Common myeloid progenitor, CD34-positive (primary cell): ENCODE data around the gene NDUFS2.

Experiments used
- CTCF ChIA-PET: fragments of 350-600 bp; sonication (Branson Sonifier 250); formaldehyde crosslinking; loops from one replicate; lab custom pipeline; 2021; ENCODE audit warnings: antibody characterized with exemption; lab: Charles Lee
- POLR2A ChIA-PET: fragments of 350-600 bp; sonication (Branson Sonifier 250); formaldehyde crosslinking; loops from one replicate; lab custom pipeline; 2021; ENCODE audit warnings: antibody characterized with exemption; lab: Charles Lee
- DNase-seq, 3 donors: peaks; one replicate each; pipeline versions ENCODE4 v3.0.0 to v3.0.0-alpha.2; 2013
- H3K27ac ChIP-seq, 2 experiments: 1 replicate in 1 of 2; 2 replicates in 1 of 2; pipeline ENCODE4 v1.7.0; 2013; ENCODE audit warnings: inconsistent platforms in 2 of 2, low read length in 2 of 2, mild to moderate bottlenecking in 2 of 2, low read depth in 1 of 2, moderate library complexity in 1 of 2; ENCODE audit not compliant: severe bottlenecking in 2 of 2, insufficient read depth in 1 of 2, poor library complexity in 1 of 2
- H3K27me3 ChIP-seq, 5 experiments: replicated peaks in 2 of 5; 1 replicate in 3 of 5; 2 replicates in 2 of 5; pipeline versions ENCODE4 v1.6.1 to v1.7.0; 2013; ENCODE audit warnings: low read length in 4 of 5, mild to moderate bottlenecking in 2 of 5, moderate library complexity in 2 of 5, inconsistent platforms in 1 of 5; ENCODE audit not compliant: insufficient read depth in 5 of 5, control insufficient read depth in 4 of 5
- H3K36me3 ChIP-seq, 4 experiments: 1 replicate in 2 of 4; 2 replicates in 2 of 4; pipeline versions ENCODE4 v1.6.1 to v1.7.0; 2013; ENCODE audit warnings: low read length in 3 of 4, control low read depth in 1 of 4, mild to moderate bottlenecking in 1 of 4; ENCODE audit not compliant: control insufficient read depth in 4 of 4, insufficient read depth in 4 of 4
- H3K4me1 ChIP-seq, 4 experiments: 1 replicate in 3 of 4; 2 replicates in 1 of 4; pipeline versions ENCODE4 v1.6.1 to v1.7.1; 2013; ENCODE audit warnings: low read length in 3 of 4, mild to moderate bottlenecking in 3 of 4, control low read depth in 1 of 4, inconsistent platforms in 1 of 4, moderate library complexity in 1 of 4; ENCODE audit not compliant: control insufficient read depth in 4 of 4, insufficient read depth in 4 of 4; ENCODE audit errors: control extremely low read depth in 1 of 4
- H3K4me3 ChIP-seq, 7 experiments: 1 replicate in 4 of 7; 2 replicates in 3 of 7; pipeline versions ENCODE4 v1.5.1 to v1.7.0; 2013; ENCODE audit warnings: mild to moderate bottlenecking in 7 of 7, low read length in 6 of 7, moderate library complexity in 6 of 7, inconsistent platforms in 2 of 7, low read depth in 2 of 7, control low read depth in 1 of 7; ENCODE audit not compliant: insufficient read depth in 4 of 7, control insufficient read depth in 1 of 7; ENCODE audit errors: extremely low read depth in 1 of 7
- H3K9me3 ChIP-seq, 5 experiments: 1 replicate in 4 of 5; 2 replicates in 1 of 5; pipeline versions ENCODE4 v1.6.1 to v1.7.1; 2013; ENCODE audit warnings: low read length in 4 of 5, mild to moderate bottlenecking in 2 of 5, inconsistent platforms in 1 of 5, low read depth in 1 of 5, moderate library complexity in 1 of 5; ENCODE audit not compliant: control insufficient read depth in 4 of 5, insufficient read depth in 2 of 5; ENCODE audit errors: control extremely low read depth in 1 of 5
- WGBS: methylation state at CpG from one replicate; pipeline ENCODE4 v1.1.5; 2013; ENCODE audit not compliant: insufficient coverage; 5-methylcytosine and 5-hydroxymethylcytosine counted together

NDUFS2 gene

DNA sequence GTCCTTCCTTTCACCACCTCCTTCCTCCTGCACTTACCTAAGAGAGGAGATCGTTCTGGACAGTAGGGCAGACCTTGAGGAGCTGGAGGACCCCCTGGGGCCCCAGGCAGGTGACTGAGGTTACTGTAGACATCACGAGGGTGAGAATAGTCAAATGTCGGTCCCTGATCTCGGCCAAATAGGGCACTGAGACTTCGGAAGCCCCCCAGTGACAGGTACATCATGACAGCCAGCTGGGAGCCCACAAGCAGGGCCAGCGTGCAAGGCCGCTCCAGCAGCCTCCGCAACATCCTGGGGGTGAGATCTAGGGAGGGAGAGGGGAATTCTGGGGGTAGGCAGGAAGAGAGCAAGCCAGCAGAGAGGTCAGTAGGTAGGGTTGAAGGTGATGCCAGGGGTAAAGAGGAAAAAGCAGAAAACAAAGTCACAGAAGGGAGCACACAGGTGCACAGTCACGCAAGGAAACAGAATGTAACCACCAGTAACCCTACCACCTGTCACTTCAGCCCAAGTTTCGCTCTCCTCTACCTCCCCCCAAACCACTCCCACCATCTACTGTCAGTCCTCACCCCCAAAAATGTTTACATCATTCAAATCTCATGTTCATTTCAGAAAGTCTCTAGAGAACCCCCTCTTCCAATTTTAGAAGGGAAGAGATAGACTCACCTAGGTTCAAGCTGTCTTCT is 26.3 kb upstream of the NDUFS2 start:
- POLR2A ChIA-PET = interaction anchor here (1.9 kb wide), 1 partner anchor 10 kb away, joined by 12 read pairs; the partner anchor contains the start of gene PPOX
- Histone ChIP-seq H3K9me3 (no peaks in the 10 kb centered on the region), H3K4me3 (peak overlapping the region in 4 of 7 experiments; percentile 90 to 96 (median 94)), H3K27me3 (no peaks in the 10 kb centered on the region), H3K36me3 (peaks cover 8 to 48% (median 38%) of the 10 kb centered on the region in 4 experiments), H3K4me1 (peaks cover 0 to 20% (median 17%) of the 10 kb centered on the region in 4 experiments), H3K27ac (peak overlapping the region in 1 of 2 experiments; percentile 86)
- CTCF ChIA-PET = interaction anchor here (1.2 to 4.1 kb wide), 6 partner anchors 10 to 106 kb away, joined by 3 to 45 read pairs (median 4); partner anchors contain the start of genes ARHGAP30 and PPOX
- 96% methylated on average over 9 of the region's 10 CpGs for WGBS
- no peak for DNase-seq

DNA sequence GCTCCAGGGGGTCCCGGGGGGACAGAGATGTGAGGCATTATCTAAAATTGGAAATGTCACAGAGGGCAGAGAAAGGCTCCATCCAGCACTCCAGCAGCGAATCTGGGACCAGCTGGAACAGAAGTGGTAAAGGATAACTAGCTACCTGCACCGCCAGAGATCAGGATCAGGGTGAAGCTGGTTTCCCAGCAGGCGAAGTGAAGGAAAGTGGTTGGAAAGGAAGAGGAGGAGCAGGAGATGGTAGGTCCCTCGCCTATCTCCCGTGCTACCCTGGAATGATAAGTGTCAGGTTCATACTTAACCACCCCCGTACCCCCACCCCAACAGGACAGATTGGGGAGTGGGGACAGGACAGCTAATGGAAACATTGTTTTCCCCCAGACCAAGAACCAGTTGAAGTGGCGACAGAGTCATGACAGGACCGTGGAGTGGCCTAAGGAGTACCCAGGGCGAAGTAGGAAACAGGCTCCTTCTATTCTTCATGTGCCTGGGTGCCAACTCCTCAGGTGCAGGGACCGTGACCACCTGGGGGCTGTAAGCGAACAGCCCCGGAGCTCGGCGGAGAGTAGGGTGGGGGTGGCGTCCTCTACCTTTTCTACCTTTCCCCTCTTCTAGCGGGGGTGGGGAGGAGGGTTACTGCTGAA is 25.6 kb upstream of the NDUFS2 start:
- peaks cover 0 to 25% (median 17%) of the 10 kb centered on the region in 4 experiments for H3K4me1 ChIP-seq
- ChIA-PET POLR2A (interaction anchor here (1.9 kb wide), 1 partner anchor 11 kb away, joined by 12 read pairs; the partner anchor contains the start of gene PPOX), CTCF (interaction anchor here (1.2 to 4.1 kb wide), 8 partner anchors 11 to 106 kb away, joined by 3 to 45 read pairs (median 4); partner anchors contain the start of genes ARHGAP30 and PPOX)
- H3K36me3 ChIP-seq = peaks cover 8 to 42% (median 31%) of the 10 kb centered on the region in 4 experiments
- peak overlapping the region; percentile 65 to 96 (median 94) for H3K4me3 ChIP-seq
- H3K9me3 ChIP-seq = no peaks in the 10 kb centered on the region
- H3K27me3 ChIP-seq = no peaks in the 10 kb centered on the region
- WGBS = 65% methylated on average over 5 of the region's 17 CpGs
- H3K27ac ChIP-seq = peak overlapping the region; percentile 77 to 86
- DNase-seq = no peak

DNA sequence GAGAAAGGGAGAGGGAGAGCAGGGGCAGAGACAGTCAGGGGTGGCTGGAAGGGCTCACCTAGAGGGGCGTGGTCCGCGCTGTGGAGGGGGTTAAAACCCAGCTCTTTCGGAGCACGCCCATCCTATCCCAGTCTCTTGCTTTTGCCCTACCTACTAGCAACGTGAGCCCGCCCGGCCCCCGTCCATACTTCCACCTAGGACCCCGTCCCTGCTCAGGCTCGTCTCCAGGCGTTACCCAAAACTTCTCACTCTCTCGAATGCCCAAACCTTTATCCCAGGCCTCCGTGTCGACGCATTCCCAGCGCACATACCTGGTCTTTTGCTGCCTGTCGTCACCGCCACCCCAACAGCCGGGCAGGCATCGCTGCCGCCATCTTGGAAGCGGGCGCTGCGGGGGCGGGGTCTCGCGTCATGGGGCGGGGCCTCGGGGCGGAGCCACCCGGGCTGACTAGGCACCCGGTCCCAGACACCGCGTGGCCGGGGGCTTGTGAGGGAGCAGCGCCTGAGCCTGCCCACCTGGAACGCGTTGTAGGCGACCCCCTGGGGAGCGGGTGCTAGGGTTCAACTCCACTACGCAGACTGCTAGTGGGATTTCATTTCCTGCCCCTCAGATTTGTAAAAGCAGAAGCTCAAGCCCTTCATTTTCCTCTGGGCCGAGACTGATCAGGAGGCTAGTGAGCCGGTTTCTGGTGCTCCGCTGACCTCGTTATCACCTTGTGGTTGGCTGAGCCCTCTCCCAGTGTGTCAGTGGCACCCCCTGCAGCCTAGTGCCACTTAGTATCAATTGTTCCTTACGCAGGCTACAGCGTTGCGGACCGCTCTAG is 24.8 kb upstream of the NDUFS2 start, which contains the start of gene B4GALT3:
TSS of gene B4GALT3 (minus strand) at position 396 of the 824 bp plus-strand sequence. CDS start 1,447 bp downstream, outside the sequence.
- Histone ChIP-seq H3K9me3 (no peaks in the 10 kb centered on the region), H3K4me1 (peaks cover 1 to 32% (median 22%) of the 10 kb centered on the region in 4 experiments), H3K27ac (peak within 1 kb of the TSS; percentile 77 to 86), H3K27me3 (no peaks in the 10 kb centered on the region), H3K36me3 (peaks cover 8 to 34% (median 24%) of the 10 kb centered on the region in 4 experiments), H3K4me3 (peak within 1 kb of the TSS; percentile 65 to 96 (median 94))
- CTCF ChIA-PET = interaction anchor here (1.2 to 4.1 kb wide), 8 partner anchors 11 to 107 kb away, joined by 3 to 45 read pairs (median 4); partner anchors contain the start of genes ARHGAP30 and PPOX
- POLR2A ChIA-PET = interaction anchor here (1.9 kb wide), 1 partner anchor 11 kb away, joined by 12 read pairs; the partner anchor contains the start of gene PPOX
- peak; percentile 83 to 90 (median 86) for DNase-seq
- WGBS = 6% methylated on average over 47 of the region's 50 CpGs

DNA sequence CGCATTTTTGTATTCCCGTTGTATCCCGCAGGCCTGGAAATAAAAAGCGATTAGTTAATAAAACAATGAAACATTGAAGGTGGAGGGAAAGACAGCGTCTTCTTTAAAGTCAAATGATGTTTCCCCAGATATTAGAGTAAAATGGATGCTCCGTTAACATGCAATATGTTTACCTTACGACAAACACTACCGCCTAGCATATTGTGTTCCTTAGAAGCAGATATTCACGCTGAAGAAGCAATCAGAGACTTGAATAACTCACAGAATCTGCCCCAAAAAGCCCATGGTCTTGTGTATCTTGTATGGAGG is 24.3 kb upstream of the NDUFS2 start:
- Histone ChIP-seq H3K4me3 (peak overlapping the region in 5 of 7 experiments; percentile 25 to 96 (median 93)), H3K36me3 (peaks cover 8 to 29% (median 19%) of the 10 kb centered on the region in 4 experiments), H3K9me3 (no peaks in the 10 kb centered on the region), H3K4me1 (peaks cover 1 to 38% (median 28%) of the 10 kb centered on the region in 4 experiments), H3K27ac (peak overlapping the region; percentile 8 to 86), H3K27me3 (no peaks in the 10 kb centered on the region)
- 88% methylated on average over 8 of the region's 9 CpGs for WGBS
- no peak for DNase-seq
- CTCF ChIA-PET = interaction anchor here (1.5 to 4.1 kb wide), 4 partner anchors 12 to 29 kb away, joined by 4 to 45 read pairs (median 10); partner anchors contain the start of gene PPOX
- POLR2A ChIA-PET = interaction anchor here (1.9 kb wide), 1 partner anchor 12 kb away, joined by 12 read pairs; the partner anchor contains the start of gene PPOX

DNA sequence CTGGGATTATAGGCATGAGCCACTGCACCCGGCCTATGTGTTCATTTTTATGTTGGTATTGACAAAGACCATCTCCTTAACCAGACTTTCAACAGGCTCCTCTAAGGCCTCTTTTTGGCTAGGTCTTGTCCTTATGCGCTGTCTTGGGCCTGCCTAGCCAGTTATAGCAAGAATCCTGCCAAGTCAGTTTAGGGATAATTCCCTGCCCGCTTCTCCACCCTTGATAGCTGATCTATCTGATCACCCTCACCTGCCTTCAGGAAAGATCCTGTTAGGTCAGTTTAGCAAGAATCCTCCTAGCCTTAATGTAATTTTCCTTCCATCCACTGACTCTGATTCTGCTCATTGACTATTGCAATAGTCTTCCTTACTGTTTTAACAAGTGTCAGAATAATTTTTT is 22.5 kb upstream of the NDUFS2 start:
- CTCF ChIA-PET = interaction anchor here (0.6 to 3.1 kb wide), 11 partner anchors 9 to 195 kb away, joined by 3 to 10 read pairs (median 4); partner anchors contain the start of genes PPOX and TOMM40L
- H3K4me1 ChIP-seq = peaks cover 7 to 55% (median 44%) of the 10 kb centered on the region in 4 experiments
- 100% methylated on average over 2 of the region's 3 CpGs for WGBS

DNA sequence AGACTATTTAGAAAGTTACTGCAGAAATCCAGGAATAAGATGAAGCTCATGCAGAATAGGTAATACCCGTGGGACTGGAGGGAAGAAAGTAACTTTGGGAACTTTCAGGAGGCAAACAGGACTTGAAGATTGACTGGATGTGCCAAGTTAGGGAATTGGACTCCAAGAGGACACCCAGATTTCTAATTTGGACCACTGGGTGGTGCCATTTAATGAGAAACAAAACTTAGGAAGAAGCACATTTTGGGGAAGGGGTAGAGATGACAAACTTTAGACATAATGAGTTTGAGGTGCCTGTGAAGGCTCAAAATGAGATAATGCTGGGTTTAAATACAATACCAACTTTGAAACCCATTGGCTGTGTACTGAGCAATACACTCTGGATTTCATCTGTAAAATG is 21.5 kb upstream of the NDUFS2 start:
- CTCF ChIA-PET = interaction anchor here (0.7 to 3.5 kb wide), 17 partner anchors 11 to 208 kb away, joined by 3 to 25 read pairs (median 4); partner anchors contain the start of genes CFAP126, FCER1G, PPOX and TOMM40L
- H3K4me3 ChIP-seq = no peak overlapping the region
- H3K36me3 ChIP-seq = peaks cover 0 to 5% (median 1%) of the 10 kb centered on the region in 4 experiments
- no peak overlapping the region for H3K27ac ChIP-seq
- 67% methylated on average over 1 of the region's 1 CpG for WGBS
- DNase-seq = peak in 2 of 3 donors; percentile 50 to 53
- peaks cover 9 to 62% (median 51%) of the 10 kb centered on the region in 4 experiments for H3K4me1 ChIP-seq
- H3K9me3 ChIP-seq = no peaks in the 10 kb centered on the region
- POLR2A ChIA-PET = no interaction called here
- H3K27me3 ChIP-seq = no peaks in the 10 kb centered on the region

More for the DNA sequence above, 22.5 kb upstream of the NDUFS2 start:
- Histone ChIP-seq H3K36me3 (peaks cover under 1 to 14% (median 9%) of the 10 kb centered on the region in 4 experiments), H3K27ac (no peak overlapping the region), H3K4me3 (no peak overlapping the region), H3K27me3 (no peaks in the 10 kb centered on the region), H3K9me3 (no peaks in the 10 kb centered on the region)
- DNase-seq = no peak
- POLR2A ChIA-PET = no interaction called here
